ENCODE results near the gene ASIC3.

Gene ASIC3

DNA sequence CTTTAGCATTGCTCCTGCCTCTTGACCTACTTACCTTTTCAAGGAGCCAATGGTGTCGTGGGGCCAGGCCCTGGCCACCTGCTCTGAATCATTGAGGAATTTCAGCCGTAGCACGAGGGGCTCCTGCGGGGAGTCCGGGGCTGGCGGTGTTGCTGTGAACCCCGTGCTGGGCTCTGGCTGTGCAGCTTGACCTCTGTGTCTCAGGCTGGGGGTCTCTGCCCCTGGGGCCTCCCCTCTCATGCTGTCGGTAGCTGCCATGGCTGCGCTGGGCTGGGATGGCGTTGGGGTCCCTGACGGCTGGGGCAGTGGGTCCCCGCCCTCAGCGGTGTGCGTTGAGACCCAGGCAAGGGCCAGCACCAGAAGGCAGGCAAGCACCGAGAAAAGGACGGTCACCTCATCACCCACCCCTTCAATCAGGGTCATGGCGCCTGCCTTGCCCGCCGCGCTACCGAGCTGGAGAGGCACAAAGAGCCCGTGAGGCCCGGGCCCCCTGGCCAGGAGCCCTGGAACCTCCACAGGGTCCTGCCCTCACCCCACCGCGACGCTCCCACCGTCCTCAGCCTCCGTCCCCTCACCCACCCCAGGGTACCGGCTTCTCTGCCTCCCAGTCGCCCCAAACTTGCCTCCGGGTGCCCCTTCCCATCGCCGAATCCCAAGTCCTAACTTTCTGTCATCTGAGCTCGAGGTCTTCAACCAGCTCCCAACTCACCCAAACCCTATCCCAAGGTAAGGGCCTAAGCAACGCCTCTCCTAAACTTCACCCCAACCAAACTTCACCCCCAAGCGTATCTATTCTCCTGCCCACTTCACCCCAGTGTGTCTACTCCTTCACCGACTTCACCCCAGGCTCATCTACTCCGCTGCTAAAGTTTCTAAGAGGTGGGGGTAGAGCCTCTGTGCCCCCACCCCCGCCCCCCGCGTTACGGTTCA lies 34.1 kb downstream of the ASIC3 start:
- Histone ChIP-seq H3K4me1 (ENCODE audit: control insufficient read depth, insufficient read depth, low read length, unreplicated experiment) (peaks cover 31% of the 10 kb centered on the region), H3K79me2 (ENCODE audit: control insufficient read depth, insufficient read depth, low read length, unreplicated experiment) (peaks cover 35% of the 10 kb centered on the region), H3K27me3 (ENCODE audit: insufficient read depth, low read length) (no peaks in the 10 kb centered on the region), H3K4me3 (ENCODE audit: low read depth, low read length) (peak overlapping the region; percentile 73), H3K36me3 (ENCODE audit: insufficient read depth, low read length) (no peaks in the 10 kb centered on the region), H3K27ac (ENCODE audit: low read depth, low read length) (peak overlapping the region; percentile 59; the same call in 1 of the 2 replicates), H2AFZ (ENCODE audit: low read length, unreplicated experiment) (no peak overlapping the region)

DNA sequence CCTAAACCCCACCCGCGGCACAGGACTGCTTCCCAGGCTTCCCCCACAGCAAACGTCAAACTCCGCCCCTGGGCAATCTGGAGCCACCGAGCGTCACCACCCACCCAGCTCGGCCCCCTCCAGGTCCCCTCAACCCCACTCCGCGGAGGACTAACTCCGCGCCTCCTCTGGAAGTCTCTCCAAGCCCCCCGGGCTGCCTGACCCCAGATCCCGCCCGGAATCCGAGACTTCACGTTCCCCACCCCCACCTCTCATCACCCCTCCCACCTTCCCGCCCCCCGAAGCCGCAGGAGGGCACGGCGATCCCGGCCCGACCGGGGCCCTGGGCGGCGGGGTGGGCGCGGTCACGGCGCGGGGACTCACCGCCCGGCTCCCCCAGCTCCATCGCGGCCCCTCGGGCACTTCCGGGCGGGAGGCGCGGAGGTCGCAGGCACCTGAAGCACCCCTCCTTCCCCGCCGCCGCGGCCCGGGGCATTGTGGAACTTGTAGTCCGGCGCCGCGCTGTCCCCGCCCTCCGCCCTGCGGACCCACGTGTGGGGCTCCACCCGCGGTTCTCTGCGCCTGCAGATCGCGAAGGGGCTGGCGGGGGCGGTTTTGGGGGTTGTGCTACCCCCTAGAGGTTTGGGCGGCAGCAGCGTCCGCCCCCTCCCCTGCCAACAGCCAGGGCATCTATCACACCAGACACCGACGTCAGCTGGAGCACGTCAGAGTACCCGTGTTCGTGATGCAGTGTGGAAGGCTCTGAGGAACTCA lies 34.9 kb downstream of the ASIC3 start, which contains the start of gene TMUB1:
TSS of gene TMUB1 (minus strand) at position 423 of the 753 bp plus-strand sequence. CDS start 930 bp downstream, outside the sequence.
- Histone ChIP-seq H3K4me1 (ENCODE audit: control insufficient read depth, insufficient read depth, low read length, unreplicated experiment) (peaks cover 30% of the 10 kb centered on the region), H2AFZ (ENCODE audit: low read length, unreplicated experiment) (no peak within 1 kb of the TSS), H3K4me3 (ENCODE audit: low read depth, low read length) (peak within 1 kb of the TSS; percentile 73), H3K79me2 (ENCODE audit: control insufficient read depth, insufficient read depth, low read length, unreplicated experiment) (peaks cover 43% of the 10 kb centered on the region), H3K27me3 (ENCODE audit: insufficient read depth, low read length) (no peaks in the 10 kb centered on the region), H3K36me3 (ENCODE audit: insufficient read depth, low read length) (no peaks in the 10 kb centered on the region), H3K27ac (ENCODE audit: low read depth, low read length) (peak within 1 kb of the TSS; percentile 19; the same call in 1 of the 2 replicates)

DNA sequence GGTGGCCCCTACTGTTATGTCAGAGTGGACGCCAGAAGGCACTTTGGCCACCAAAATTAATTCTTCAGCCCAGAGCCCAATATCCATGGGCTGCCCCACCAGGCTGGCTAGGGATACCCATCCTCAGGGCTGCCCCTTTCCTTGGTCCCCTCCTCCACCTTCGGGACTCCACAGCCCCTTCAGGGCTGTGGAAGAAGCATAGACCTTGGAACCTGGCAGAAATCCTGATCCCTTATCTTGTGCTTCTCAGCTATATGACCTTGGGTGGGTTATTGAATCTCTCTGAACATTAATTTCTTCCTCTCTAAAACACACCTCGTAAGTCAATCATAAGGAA lies 35.5 kb downstream of the ASIC3 start:
- H3K4me1 ChIP-seq (ENCODE audit: control insufficient read depth, insufficient read depth, low read length, unreplicated experiment): peaks cover 28% of the 10 kb centered on the region
- peak overlapping the region; percentile 73 for H3K4me3 ChIP-seq (ENCODE audit: low read depth, low read length)
- no peak overlapping the region for H3K27ac ChIP-seq (ENCODE audit: low read depth, low read length)
- H3K79me2 ChIP-seq (ENCODE audit: control insufficient read depth, insufficient read depth, low read length, unreplicated experiment): peaks cover 43% of the 10 kb centered on the region
- no peaks in the 10 kb centered on the region for H3K27me3 ChIP-seq (ENCODE audit: insufficient read depth, low read length)
- no peaks in the 10 kb centered on the region for H3K36me3 ChIP-seq (ENCODE audit: insufficient read depth, low read length)
- no peak overlapping the region for H2AFZ ChIP-seq (ENCODE audit: low read length, unreplicated experiment)

DNA sequence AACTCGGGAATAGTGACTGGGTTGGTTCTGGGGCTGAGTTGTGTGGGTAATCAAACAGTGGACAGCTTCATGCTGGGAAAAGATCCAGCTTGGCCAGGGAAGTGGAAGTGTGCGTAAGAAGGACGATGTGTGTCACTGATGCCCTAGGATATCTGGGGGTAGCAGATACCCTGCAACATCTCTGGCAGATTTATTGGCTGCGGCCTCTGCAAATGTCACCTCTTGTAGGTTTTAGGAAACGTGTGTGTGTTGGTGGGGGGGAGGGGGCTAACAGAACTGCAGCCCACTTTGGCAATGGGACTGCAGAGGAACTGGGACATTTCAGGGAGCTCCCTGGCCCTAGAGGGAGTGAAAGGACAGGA lies 37.0 kb downstream of the ASIC3 start:
- no peak overlapping the region for H2AFZ ChIP-seq (ENCODE audit: low read length, unreplicated experiment)
- H3K36me3 ChIP-seq (ENCODE audit: insufficient read depth, low read length): no peaks in the 10 kb centered on the region
- no peak overlapping the region for H3K27ac ChIP-seq (ENCODE audit: low read depth, low read length)
- peaks cover 49% of the 10 kb centered on the region for H3K79me2 ChIP-seq (ENCODE audit: control insufficient read depth, insufficient read depth, low read length, unreplicated experiment)
- peaks cover 32% of the 10 kb centered on the region for H3K4me1 ChIP-seq (ENCODE audit: control insufficient read depth, insufficient read depth, low read length, unreplicated experiment)
- H3K4me3 ChIP-seq (ENCODE audit: low read depth, low read length): peak overlapping the region; percentile 80
- no peaks in the 10 kb centered on the region for H3K27me3 ChIP-seq (ENCODE audit: insufficient read depth, low read length)

DNA sequence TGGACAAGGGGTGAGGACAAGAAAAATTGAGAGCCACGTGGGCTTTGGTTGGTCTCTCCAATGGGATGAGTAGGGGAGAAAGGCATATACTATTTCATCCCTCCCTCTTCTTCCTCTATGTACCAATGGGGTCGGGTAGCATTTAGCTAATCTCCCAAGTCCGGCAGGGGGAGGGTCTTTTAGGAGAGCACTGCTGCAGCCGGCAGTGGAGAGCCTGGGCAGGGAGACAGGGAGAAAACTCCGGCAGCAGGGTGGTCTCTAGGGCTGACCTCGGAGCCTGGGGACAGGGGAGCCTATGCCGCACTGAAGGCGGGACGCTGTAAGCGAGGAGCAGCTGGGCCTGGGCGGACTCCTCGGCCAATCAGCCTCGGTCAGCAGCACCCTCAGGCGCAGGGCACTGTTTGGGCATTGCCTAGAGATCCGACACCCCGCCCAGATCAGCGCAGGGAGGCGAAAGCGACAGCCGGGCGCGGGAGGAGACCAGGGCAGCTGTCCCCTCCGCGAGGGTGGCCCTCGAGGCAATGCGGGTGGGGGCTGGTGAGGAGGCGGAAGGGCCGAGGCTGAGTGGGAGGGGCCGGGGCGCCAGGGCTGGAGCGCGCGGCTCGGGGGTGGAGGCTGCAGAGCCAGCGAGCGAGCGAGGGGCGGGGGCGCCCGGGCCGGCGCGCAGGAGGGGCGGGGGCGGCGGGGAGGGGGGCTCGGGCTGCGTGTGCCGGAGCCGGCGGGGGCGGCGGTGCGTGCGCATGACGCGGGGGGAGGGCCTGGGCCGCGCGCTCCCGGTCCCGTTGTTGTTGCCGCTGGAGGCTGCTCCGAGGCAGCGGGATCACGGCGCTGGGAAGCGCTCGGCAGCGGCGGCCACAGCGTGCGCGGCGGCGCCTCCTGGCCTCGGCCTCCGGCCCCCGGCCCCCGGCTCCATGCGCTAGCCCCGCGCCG lies 37.6 kb downstream of the ASIC3 start, which contains the start of gene AGAP3:
TSS of gene AGAP3 (plus strand) at position 785 of the 930 bp plus-strand sequence. CDS start 267 bp downstream, outside the sequence.
- Histone ChIP-seq H3K4me1 (ENCODE audit: control insufficient read depth, insufficient read depth, low read length, unreplicated experiment) (peaks cover 32% of the 10 kb centered on the region), H3K27ac (ENCODE audit: low read depth, low read length) (peak within 1 kb of the TSS; percentile 25; the same call in 1 of the 2 replicates), H3K79me2 (ENCODE audit: control insufficient read depth, insufficient read depth, low read length, unreplicated experiment) (peaks cover 55% of the 10 kb centered on the region), H2AFZ (ENCODE audit: low read length, unreplicated experiment) (no peak within 1 kb of the TSS), H3K27me3 (ENCODE audit: insufficient read depth, low read length) (no peaks in the 10 kb centered on the region), H3K36me3 (ENCODE audit: insufficient read depth, low read length) (no peaks in the 10 kb centered on the region), H3K4me3 (ENCODE audit: low read depth, low read length) (peak within 1 kb of the TSS; percentile 98)

DNA sequence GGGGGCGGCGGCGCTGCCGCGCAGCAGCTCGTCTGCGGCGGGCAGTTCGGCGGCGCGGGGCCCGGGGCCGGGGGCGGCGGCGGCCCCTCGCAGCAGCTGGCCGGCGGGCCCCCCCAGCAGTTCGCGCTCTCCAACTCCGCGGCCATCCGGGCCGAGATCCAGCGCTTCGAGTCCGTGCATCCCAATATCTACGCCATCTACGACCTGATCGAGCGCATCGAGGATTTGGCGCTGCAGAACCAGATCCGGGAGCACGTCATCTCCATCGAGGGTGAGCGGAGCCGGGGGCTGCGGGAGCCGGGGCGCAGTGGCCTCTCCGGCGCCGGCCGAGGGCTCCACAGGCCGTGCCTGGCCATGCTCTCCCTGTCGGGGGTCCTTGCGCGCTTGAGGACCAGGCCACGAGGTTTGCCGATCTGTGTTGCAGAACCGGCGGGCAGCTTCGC lies 38.5 kb downstream of the ASIC3 start:
- Histone ChIP-seq H3K4me1 (ENCODE audit: control insufficient read depth, insufficient read depth, low read length, unreplicated experiment) (peaks cover 27% of the 10 kb centered on the region), H3K27ac (ENCODE audit: low read depth, low read length) (peak overlapping the region; percentile 25; the same call in 1 of the 2 replicates), H2AFZ (ENCODE audit: low read length, unreplicated experiment) (no peak overlapping the region), H3K4me3 (ENCODE audit: low read depth, low read length) (peak overlapping the region; percentile 98), H3K79me2 (ENCODE audit: control insufficient read depth, insufficient read depth, low read length, unreplicated experiment) (peaks cover 61% of the 10 kb centered on the region), H3K27me3 (ENCODE audit: insufficient read depth, low read length) (no peaks in the 10 kb centered on the region), H3K36me3 (ENCODE audit: insufficient read depth, low read length) (no peaks in the 10 kb centered on the region)

DNA sequence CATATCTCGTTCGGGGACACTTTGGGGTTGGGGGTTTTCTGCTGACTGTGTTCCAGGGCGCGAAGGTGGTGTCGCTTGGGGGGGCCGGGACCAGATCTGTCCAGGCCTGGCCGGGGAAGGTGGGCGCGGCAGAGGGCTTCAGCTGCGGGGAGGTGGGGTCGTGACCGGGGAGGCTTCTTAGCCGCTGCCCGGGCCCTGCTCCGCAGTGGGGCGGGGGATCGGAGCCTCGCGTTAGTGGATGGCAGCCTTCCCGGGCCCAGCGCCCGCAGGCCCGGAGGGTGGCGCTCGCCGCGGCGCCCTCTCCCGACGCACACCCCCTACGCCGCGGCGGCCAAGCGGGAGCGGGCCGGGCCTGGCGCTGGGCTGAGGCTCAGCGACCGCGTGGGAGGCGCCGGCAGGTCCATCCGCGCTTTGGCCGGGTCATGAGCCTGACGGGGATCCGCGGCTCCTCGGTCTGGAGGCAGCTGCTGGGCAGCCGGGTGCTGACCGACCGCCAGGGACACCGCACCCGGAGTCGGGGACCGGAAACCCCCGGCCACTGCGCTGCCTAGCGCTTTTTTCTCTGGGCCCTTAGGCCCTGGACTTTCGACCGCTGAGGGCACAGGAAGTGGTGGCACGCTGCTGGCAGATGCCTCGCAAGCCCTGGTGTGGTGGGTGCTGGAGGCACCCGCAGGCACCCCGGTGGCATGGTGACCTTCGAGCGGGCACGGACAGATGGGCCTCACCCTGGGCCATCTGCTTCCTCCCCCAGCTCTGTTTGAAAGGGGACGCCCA lies 39.1 kb downstream of the ASIC3 start:
- Histone ChIP-seq H3K36me3 (ENCODE audit: insufficient read depth, low read length) (no peaks in the 10 kb centered on the region), H3K27ac (ENCODE audit: low read depth, low read length) (peak overlapping the region; percentile 82), H2AFZ (ENCODE audit: low read length, unreplicated experiment) (no peak overlapping the region), H3K27me3 (ENCODE audit: insufficient read depth, low read length) (no peaks in the 10 kb centered on the region), H3K4me3 (ENCODE audit: low read depth, low read length) (peak overlapping the region; percentile 98), H3K79me2 (ENCODE audit: control insufficient read depth, insufficient read depth, low read length, unreplicated experiment) (peaks cover 61% of the 10 kb centered on the region), H3K4me1 (ENCODE audit: control insufficient read depth, insufficient read depth, low read length, unreplicated experiment) (peaks cover 22% of the 10 kb centered on the region)

DNA sequence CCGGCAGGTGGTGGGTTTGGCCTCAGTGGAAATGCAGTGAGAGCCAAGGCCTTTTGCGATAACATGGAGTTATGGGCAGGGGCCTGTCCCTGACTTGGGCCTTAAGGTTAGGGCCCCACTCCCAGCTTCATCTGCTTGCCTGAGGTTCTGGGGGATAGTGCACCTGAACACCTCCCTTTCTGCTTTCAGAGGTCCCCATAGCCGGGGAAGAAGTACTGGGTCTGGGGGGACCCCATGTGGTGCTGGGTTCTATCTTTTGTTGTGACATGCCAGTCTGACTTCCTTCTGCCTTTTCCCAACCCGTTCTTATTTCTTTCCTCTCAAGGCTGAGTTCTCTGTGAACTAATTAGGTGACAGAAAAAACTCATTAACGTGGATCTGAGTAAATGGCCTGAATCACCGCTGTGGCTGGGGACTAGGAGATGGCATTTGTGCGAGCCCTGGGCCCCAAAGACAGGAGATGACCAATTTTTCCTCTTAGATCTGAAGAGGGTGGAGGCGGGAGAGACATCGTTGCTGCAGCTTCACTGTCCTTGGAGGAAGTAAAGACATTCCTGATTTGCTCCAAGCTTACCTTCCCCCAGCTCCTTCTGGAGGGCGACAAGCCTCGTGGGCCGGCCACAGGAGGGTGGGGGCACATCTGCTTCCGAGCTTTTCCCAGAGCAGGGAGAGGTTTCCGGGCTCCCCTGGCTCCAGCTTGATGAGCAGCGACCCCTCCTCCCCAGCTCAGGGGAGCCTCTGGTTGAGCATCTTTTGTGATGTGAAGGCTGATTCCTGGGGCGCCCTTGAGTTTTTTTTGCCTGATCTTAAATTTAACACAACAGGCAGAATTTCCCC lies 39.9 kb downstream of the ASIC3 start:
- Histone ChIP-seq H3K27ac (ENCODE audit: low read depth, low read length) (peak overlapping the region; percentile 82), H3K79me2 (ENCODE audit: control insufficient read depth, insufficient read depth, low read length, unreplicated experiment) (peaks cover 63% of the 10 kb centered on the region), H3K4me3 (ENCODE audit: low read depth, low read length) (peak overlapping the region; percentile 98), H2AFZ (ENCODE audit: low read length, unreplicated experiment) (peak overlapping the region; percentile 79), H3K36me3 (ENCODE audit: insufficient read depth, low read length) (no peaks in the 10 kb centered on the region), H3K27me3 (ENCODE audit: insufficient read depth, low read length) (no peaks in the 10 kb centered on the region), H3K4me1 (ENCODE audit: control insufficient read depth, insufficient read depth, low read length, unreplicated experiment) (peaks cover 22% of the 10 kb centered on the region)

Data from ACC112 (cell line).